NCI-H2196 treated with DMSO at 0.1 percent for 48 hours (cell line): ENCODE measurements around the gene PRCC.

ENCODE experiments used
- DNase-seq: peaks from one replicate; lab custom pipeline; 2025; ENCODE audit not compliant: unreplicated experiment; lab: John Stamatoyannopoulos, UW

PRCC gene

GRCh38 chr1:156767101-156767878 is at the start of gene PRCC:
PRCC (plus strand) TSS chr1:156767535; CDS start chr1:156767772, 237 bp downstream.
- DNase-seq, result peak; percentile 99

GRCh38 chr1:156721131-156721530 is 46.2 kb upstream of the PRCC start:
- DNase-seq, result no peak

- no peak for DNase-seq
These were observed 45.8 kb upstream of the PRCC start for GRCh38 chr1:156721535-156721934.

- DNase-seq, result peak; percentile 92
These were observed 41.6 kb upstream of the PRCC start for GRCh38 chr1:156725683-156726280.

GRCh38 chr1:156726549-156727226 is 40.6 kb upstream of the PRCC start:
- peak; percentile 45 for DNase-seq

- no peak for DNase-seq
These were observed 39.8 kb upstream of the PRCC start for GRCh38 chr1:156727492-156727891.

GRCh38 chr1:156727926-156728598 is 39.3 kb upstream of the PRCC start, which contains the start of gene METTL25B:
METTL25B (plus strand) TSS chr1:156728469; CDS start chr1:156729105, 636 bp downstream.
- DNase-seq, result peak; percentile 77

GRCh38 chr1:156728599-156729462 is 38.5 kb upstream of the PRCC start, which contains the start of gene ISG20L2:
ISG20L2 (minus strand) TSS chr1:156728766; CDS start chr1:156727652, 1,114 bp downstream.
- DNase-seq, result peak; percentile 93

GRCh38 chr1:156733989-156734584 is 33.2 kb upstream of the PRCC start:
- no peak for DNase-seq

GRCh38 chr1:156738407-156738806 is 28.9 kb upstream of the PRCC start:
- no peak for DNase-seq

- no peak for DNase-seq
These were observed 28.4 kb upstream of the PRCC start for GRCh38 chr1:156738916-156739315.

GRCh38 chr1:156740237-156740740 is 27.0 kb upstream of the PRCC start:
- no peak for DNase-seq

GRCh38 chr1:156740741-156741480 is 26.4 kb upstream of the PRCC start, which contains the start of gene MRPL24:
MRPL24 (minus strand) TSS chr1:156741088; CDS start chr1:156738704, 2,384 bp downstream.
- peak; percentile 100 for DNase-seq

- no peak for DNase-seq
These were observed 25.8 kb upstream of the PRCC start for GRCh38 chr1:156741481-156741983.

- DNase-seq, result no peak
These were observed 25.3 kb upstream of the PRCC start for GRCh38 chr1:156742017-156742416.

GRCh38 chr1:156742801-156743200 is 24.5 kb upstream of the PRCC start:
- DNase-seq, result no peak

GRCh38 chr1:156743367-156744302 is 23.7 kb upstream of the PRCC start:
- no peak for DNase-seq

- DNase-seq, result no peak
These were observed 23.0 kb upstream of the PRCC start for GRCh38 chr1:156744344-156744743.
